Middle frontal gyrus (tissue), 1 donor: ENCODE results near the gene IMPG2.

ENCODE experiments used
- DNase-seq: peaks from one replicate; pipeline ENCODE4 v3.0.0-alpha.2; 2015; ENCODE audit warnings: low spot score; ENCODE audit errors: extremely low spot score

Gene IMPG2

GRCh38 chr3:101240719-101241399 lies 79.5 kb downstream of the IMPG2 start:
- DNase-seq, result no peak

GRCh38 chr3:101235048-101235447 lies 85.3 kb downstream of the IMPG2 start:
- DNase-seq, result no peak

GRCh38 chr3:101230618-101231017 lies 89.8 kb downstream of the IMPG2 start:
- no peak for DNase-seq

- DNase-seq, result peak; percentile 7
Observed at GRCh38 chr3:101229681-101230080, 90.7 kb downstream of the IMPG2 start.

GRCh38 chr3:101228441-101228840 lies 91.9 kb downstream of the IMPG2 start:
- DNase-seq, result no peak

- DNase-seq, result no peak
Observed at GRCh38 chr3:101224739-101225138, 95.6 kb downstream of the IMPG2 start.

GRCh38 chr3:101223016-101223415 lies 97.4 kb downstream of the IMPG2 start:
- no peak for DNase-seq

- DNase-seq, result no peak
Observed at GRCh38 chr3:101219842-101220560, 100.4 kb downstream of the IMPG2 start.

GRCh38 chr3:101217472-101218245 lies 102.7 kb downstream of the IMPG2 start:
- no peak for DNase-seq

- DNase-seq, result no peak
Observed at GRCh38 chr3:101216710-101217465, 103.5 kb downstream of the IMPG2 start.

- DNase-seq, result no peak
Observed at GRCh38 chr3:101212730-101213129, 107.6 kb downstream of the IMPG2 start.

GRCh38 chr3:101204246-101204645 lies 116.1 kb downstream of the IMPG2 start:
- DNase-seq, result no peak

- no peak for DNase-seq
Observed at GRCh38 chr3:101203411-101203810, 117.0 kb downstream of the IMPG2 start.

- no peak for DNase-seq
Observed at GRCh38 chr3:101202640-101203039, 117.7 kb downstream of the IMPG2 start.

GRCh38 chr3:101200461-101200860 lies 119.9 kb downstream of the IMPG2 start:
- DNase-seq, result no peak

- DNase-seq, result peak; percentile 36
Observed at GRCh38 chr3:101195951-101196713, 124.2 kb downstream of the IMPG2 start.

GRCh38 chr3:101194392-101194791 lies 126.0 kb downstream of the IMPG2 start:
- DNase-seq, result no peak

- no peak for DNase-seq
Observed at GRCh38 chr3:101193957-101194356, 126.4 kb downstream of the IMPG2 start.

- no peak for DNase-seq
Observed at GRCh38 chr3:101189796-101190195, 130.6 kb downstream of the IMPG2 start.

- no peak for DNase-seq
Observed at GRCh38 chr3:101189176-101189575, 131.2 kb downstream of the IMPG2 start.

- no peak for DNase-seq
Observed at GRCh38 chr3:101185341-101185740, 135.0 kb downstream of the IMPG2 start.
